Central memory CD8-positive, alpha-beta T cell (primary cell): ENCODE results near the gene OPRD1.
"Not testable (repeated sequence)": the region's sequence is repeated elsewhere in the genome, so short reads cannot be mapped to it uniquely, and the experiment has no call there.

Experiments used
- ATAC-seq: fragments of 150-1000 bp; cut with Tn5 transposase; replicated peaks from 2 replicates; pipeline ENCODE4 v1.10.0; 2022; ENCODE audit warnings: mild to moderate bottlenecking, moderate FRiP score, moderate number of reproducible peaks; ENCODE audit not compliant: poor library complexity, severe bottlenecking; ENCODE audit errors: extremely low read depth
- DNase-seq, 2 donors: peaks; one replicate each; pipeline ENCODE4 v3.0.0; 2021; ENCODE audit warnings: low spot score in 2 of 2
- H3K27ac Mint-ChIP-seq: one replicate; pipeline ENCODE4 v1.8.0; 2022; ENCODE audit warnings: low read depth, mild to moderate bottlenecking, moderate library complexity, mixed read lengths
- H3K27me3 Mint-ChIP-seq: one replicate; pipeline ENCODE4 v1.8.0; 2022; ENCODE audit warnings: mixed read lengths
- H3K36me3 Mint-ChIP-seq: one replicate; pipeline ENCODE4 v1.8.0; 2022; ENCODE audit warnings: mild to moderate bottlenecking, moderate library complexity, mixed read lengths; ENCODE audit not compliant: insufficient read depth
- H3K4me1 Mint-ChIP-seq: one replicate; pipeline ENCODE4 v1.8.0; 2022; ENCODE audit warnings: mixed read lengths
- H3K4me3 Mint-ChIP-seq: one replicate; pipeline ENCODE4 v1.8.0; 2022; ENCODE audit warnings: mild to moderate bottlenecking, moderate library complexity, mixed read lengths
- H3K9me3 Mint-ChIP-seq: one replicate; pipeline ENCODE4 v1.8.0; 2022; ENCODE audit warnings: mixed read lengths

OPRD1 gene

DNA sequence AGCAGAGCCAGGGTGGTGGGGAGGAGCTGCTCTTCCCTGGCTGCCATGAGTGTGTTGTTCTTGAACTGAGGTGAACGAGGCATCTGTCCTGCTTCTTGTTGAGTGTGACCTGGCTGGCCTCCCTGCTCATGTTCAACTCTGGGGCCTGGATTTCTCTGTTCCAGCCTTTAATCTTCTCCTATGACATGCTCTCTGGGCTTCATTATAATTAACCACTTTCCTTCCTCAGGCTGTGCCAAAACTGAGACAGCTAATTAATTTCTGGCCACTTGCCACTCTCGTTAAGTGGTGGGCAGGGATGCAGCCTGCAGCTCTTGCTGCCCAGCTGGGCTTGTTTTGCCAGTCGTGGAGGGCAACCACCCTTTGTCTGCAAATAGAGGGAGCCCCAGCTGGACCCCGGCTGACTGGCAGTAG lies 23.3 kb downstream of the OPRD1 start:
- no peak overlapping the region for H3K4me3 Mint-ChIP-seq
- DNase-seq, result no peak
- peaks cover 32% of the 10 kb centered on the region for H3K27me3 Mint-ChIP-seq
- H3K9me3 Mint-ChIP-seq, result no peaks in the 10 kb centered on the region
- no peak overlapping the region for H3K27ac Mint-ChIP-seq
- no peaks in the 10 kb centered on the region for H3K36me3 Mint-ChIP-seq
- H3K4me1 Mint-ChIP-seq, result no peaks in the 10 kb centered on the region
- ATAC-seq, result no peak

DNA sequence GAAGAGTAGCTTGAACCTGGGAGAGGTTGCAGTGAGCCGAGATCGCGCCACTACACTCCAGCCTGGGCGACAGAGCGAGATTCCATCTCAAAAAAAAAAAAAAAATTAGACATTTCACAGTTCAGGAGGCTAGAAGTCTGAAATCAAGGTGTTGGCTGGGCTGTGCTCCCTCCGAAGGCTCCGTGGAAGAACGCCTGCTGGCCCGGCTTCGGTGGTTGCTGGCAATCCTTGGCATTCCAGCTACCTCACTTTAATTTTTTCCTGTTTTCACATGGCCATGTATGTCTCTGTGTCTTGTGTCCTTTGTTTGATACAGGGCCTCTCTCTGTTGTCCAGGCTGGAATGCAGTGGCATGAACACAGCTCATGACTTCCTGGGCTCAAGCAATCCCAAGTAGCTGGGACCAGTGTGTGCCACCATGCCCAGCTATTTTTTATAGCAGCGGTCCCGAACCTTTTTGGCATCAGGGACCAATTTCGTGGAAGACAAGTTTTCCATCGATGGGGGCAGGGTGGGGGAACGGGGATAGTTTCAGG lies 24.5 kb downstream of the OPRD1 start:
- no peaks in the 10 kb centered on the region for H3K4me1 Mint-ChIP-seq
- H3K36me3 Mint-ChIP-seq, result no peaks in the 10 kb centered on the region
- no peaks in the 10 kb centered on the region for H3K9me3 Mint-ChIP-seq
- H3K4me3 Mint-ChIP-seq, result no peak overlapping the region
- H3K27me3 Mint-ChIP-seq, result peaks cover 32% of the 10 kb centered on the region
- H3K27ac Mint-ChIP-seq, result no peak overlapping the region
- no peak for ATAC-seq
- no peak for DNase-seq

DNA sequence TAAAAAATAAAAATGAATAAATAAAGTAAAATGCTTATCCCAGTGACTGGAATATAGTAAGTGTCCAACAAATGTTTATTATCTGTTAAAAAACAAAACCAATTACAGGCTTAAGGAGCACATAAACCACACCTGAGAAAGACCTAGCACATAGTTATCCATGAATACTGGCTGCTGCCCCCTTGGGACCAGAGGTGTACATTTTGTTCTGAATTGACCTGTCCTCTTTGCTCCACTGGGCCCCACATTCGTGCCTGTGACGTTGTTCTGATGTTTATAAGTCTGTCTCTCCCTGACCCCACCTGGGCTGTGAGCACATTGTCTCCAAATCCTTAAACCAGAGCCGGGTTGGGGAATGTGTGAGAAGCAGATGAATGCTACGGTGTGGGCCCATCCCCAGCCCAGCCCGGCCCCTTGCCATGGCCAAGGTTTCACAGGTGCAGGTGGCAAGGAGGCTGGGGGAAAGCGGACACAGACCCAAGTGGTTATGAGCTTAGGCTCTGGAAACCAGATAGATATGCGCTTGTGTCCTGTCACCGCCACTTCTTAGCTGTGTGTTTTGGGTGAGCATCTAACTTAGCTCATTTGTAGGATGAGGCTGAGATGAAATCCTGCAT lies 29.1 kb downstream of the OPRD1 start:
- ATAC-seq (no peak), DNase-seq (no peak)
- Mint-ChIP-seq H3K4me1 (no peaks in the 10 kb centered on the region), H3K36me3 (no peaks in the 10 kb centered on the region), H3K27me3 (peaks cover 41% of the 10 kb centered on the region), H3K27ac (no peak overlapping the region), H3K9me3 (no peaks in the 10 kb centered on the region), H3K4me3 (no peak overlapping the region)

DNA sequence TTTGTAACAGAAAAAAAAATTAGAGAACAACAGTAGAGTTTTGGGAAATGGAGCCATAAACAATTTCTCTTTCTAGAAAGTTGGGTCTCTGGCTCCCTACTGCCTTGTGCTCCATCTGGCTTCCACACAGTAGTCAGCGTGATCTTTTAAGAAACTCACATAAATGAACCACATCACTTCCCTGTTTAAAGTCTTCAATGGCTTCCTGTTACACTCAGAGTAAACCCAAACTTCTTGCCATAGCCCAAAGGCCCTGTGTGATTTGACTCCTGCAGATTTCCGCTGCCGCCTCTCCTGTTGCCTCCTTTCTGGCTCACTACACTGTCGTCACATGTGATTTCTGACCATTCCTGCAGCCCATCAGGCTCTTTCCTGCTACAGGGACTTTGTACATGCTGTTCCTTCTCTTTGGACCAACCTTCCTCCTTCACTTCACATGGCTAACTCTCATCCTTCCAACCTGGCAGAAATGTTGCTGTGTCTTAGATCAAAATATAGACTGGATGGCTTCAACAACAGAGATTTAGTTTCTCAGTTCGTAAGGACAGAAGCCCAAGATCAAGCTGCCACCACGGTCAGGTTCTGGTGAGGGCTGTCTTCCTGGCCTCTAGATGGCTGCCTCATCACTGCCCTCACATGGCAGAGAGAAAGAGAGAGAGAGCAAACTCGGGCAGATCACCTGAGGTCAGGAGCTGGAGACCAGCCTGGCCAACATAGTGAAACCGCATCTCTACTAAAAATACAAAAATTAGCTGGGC lies 34.0 kb downstream of the OPRD1 start:
- Mint-ChIP-seq H3K27ac (no peak overlapping the region), H3K27me3 (peaks cover 16% of the 10 kb centered on the region)
- ATAC-seq, result no peak

DNA sequence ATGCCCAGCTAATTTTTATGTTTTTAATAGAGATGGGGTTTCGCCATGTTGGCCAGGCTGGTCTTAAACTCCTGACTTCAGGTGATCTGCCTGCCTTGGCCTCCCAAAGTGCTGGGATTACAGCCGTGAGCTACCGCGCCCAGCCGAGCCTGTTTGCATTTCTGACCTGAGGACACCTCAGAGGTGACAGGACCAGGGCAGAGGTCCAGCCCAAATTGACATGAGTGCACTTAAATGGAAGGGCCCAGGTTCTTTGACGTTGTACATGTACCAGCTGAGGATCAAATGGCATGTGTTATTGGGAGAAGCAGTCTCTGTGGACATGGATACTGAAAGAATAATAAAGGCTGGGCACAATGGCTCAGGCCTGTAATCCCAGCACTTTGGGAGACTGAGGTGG lies 35.2 kb downstream of the OPRD1 start:
- H3K4me1 Mint-ChIP-seq, H3K27ac Mint-ChIP-seq, H3K4me3 Mint-ChIP-seq, H3K36me3 Mint-ChIP-seq, DNase-seq, H3K9me3 Mint-ChIP-seq, ATAC-seq: not testable (repeated sequence)
- H3K27me3 Mint-ChIP-seq, result peaks cover 24% of the 10 kb centered on the region

More for the DNA sequence above, 34.0 kb downstream of the OPRD1 start:
- Mint-ChIP-seq H3K4me1 (no peaks in the 10 kb centered on the region), H3K4me3 (no peak overlapping the region), H3K9me3 (no peaks in the 10 kb centered on the region), H3K36me3 (no peaks in the 10 kb centered on the region)
- no peak for DNase-seq

DNA sequence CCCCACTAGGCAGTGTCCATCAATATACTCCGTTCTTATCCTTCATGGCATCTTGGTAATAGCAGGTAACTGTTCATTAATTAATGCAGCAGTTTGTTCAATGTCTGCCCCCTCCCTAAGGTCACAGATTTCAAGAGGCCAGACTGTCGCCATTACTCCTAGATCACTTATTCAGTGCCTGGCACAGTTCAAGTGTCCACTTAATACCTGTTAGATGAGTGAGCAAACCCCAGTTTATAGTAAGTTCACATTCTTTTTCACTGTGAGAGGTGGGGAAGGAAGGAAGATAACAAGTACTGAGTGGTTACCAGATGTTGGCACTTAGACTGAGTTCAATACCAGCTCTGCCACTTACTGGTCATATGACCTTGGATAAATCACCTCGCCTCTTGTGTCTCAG lies 36.4 kb downstream of the OPRD1 start:
- DNase-seq (no peak), ATAC-seq (no peak)
- Mint-ChIP-seq H3K4me3 (no peak overlapping the region), H3K27me3 (peaks cover 23% of the 10 kb centered on the region), H3K9me3 (no peaks in the 10 kb centered on the region), H3K4me1 (no peaks in the 10 kb centered on the region), H3K36me3 (no peaks in the 10 kb centered on the region), H3K27ac (no peak overlapping the region)

DNA sequence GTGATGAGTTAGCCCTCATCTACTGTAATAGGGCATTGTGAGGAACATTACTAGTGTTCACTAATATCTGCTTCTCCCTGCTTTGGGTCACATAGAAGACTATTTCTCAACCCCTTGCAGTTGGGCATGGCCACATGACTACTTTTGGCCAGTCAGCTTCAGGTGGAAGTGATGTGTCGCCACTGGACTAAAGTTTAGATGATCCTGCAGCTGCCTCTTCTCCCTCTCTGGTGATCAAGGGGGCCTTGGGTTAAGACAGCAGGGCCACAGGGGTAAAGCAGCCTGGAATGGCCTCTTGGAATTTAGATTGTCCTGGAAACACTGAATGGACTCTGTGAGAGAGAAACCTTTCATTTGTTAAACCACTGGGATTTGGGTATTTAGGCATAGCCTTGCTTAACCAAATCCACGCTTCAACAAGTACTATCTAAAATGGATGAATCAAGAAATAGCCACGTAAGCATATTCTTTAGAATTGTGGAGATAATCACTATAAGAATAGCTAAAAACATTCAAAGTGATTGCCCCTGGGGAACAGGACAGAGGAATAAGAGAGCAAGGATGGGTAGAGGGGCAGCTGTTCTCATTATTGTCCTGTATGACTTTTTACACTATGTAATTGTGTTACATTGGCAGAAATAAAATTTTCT lies 41.2 kb downstream of the OPRD1 start:
- no peaks in the 10 kb centered on the region for H3K9me3 Mint-ChIP-seq
- ATAC-seq (no peak), DNase-seq (no peak)
- H3K4me1 Mint-ChIP-seq, result no peaks in the 10 kb centered on the region
- peaks cover 47% of the 10 kb centered on the region for H3K27me3 Mint-ChIP-seq
- H3K36me3 Mint-ChIP-seq, result no peaks in the 10 kb centered on the region
- H3K4me3 Mint-ChIP-seq, result no peak overlapping the region
- no peak overlapping the region for H3K27ac Mint-ChIP-seq

DNA sequence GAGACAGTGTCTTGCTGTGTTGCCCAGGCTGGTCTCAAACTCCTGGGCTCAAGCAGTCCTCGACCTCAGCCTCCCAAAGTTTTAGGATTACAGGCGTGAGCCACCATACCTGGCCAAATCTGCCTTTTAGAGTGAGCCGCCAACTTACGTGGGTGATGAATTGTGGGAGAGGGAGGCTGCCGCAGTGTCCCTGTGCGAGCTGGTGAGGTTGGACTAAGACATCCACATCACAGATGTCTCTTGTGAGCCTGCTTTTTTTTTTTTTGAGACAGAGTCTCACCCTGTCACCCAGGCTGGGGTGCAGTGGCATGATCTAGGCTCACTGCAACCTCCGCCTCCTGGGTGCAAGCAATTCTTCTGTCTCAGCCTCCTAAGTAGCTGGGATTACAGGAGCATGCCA lies 42.4 kb downstream of the OPRD1 start:
- not testable (repeated sequence) for H3K9me3 Mint-ChIP-seq, ATAC-seq, H3K27ac Mint-ChIP-seq, DNase-seq, H3K4me3 Mint-ChIP-seq, H3K36me3 Mint-ChIP-seq, H3K4me1 Mint-ChIP-seq
- peaks cover 47% of the 10 kb centered on the region for H3K27me3 Mint-ChIP-seq

DNA sequence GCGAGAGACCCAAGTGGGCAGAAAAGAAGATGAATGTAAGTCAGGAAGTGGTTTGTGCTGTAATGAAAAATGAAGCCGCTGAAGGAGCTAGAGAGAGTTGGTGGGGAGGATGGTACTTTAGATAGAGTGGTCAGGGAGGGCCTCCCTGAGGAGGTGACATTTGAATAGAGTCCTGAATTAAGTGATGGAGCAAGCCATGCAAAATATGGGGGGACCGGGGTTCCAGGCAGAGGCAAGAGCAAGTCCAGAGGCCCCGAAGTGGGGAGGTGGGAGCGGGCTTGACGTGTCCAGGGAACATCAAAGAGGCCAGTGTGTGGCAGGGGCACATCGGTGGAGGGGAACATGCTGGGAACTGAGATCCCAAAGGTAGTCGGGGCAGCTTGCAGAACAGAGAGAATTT lies 43.1 kb downstream of the OPRD1 start:
- Mint-ChIP-seq H3K9me3 (no peaks in the 10 kb centered on the region), H3K4me1 (no peaks in the 10 kb centered on the region), H3K27me3 (peaks cover 47% of the 10 kb centered on the region), H3K27ac (no peak overlapping the region), H3K36me3 (no peaks in the 10 kb centered on the region), H3K4me3 (no peak overlapping the region)
- no peak for DNase-seq
- ATAC-seq, result no peak

DNA sequence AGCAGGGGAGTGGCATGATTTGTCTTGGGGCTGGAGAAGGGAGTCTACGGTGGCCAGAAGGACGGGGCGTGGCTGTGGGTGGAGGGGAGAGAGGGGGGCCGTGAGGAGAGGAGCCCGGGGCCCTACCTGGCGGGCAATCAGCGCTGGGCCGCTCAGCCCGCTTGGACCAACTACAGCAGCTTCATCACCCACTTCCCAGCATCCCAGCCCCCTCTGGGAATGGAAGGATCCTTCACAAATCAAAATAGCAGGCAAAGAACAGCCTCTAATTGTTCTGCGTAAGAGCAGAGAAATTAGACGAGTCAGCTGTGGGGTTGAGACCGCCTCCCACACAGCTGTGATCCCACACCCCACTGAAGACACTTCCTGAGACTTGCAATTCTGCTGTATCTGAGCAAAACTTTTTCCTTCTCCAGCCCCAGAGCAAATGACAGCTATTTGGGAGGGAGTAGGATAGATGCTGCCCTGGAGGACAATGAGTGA lies 43.5 kb downstream of the OPRD1 start:
- Mint-ChIP-seq H3K36me3 (no peaks in the 10 kb centered on the region), H3K27me3 (peaks cover 45% of the 10 kb centered on the region), H3K27ac (no peak overlapping the region), H3K4me1 (no peaks in the 10 kb centered on the region), H3K4me3 (no peak overlapping the region), H3K9me3 (no peaks in the 10 kb centered on the region)
- ATAC-seq (no peak), DNase-seq (no peak)

DNA sequence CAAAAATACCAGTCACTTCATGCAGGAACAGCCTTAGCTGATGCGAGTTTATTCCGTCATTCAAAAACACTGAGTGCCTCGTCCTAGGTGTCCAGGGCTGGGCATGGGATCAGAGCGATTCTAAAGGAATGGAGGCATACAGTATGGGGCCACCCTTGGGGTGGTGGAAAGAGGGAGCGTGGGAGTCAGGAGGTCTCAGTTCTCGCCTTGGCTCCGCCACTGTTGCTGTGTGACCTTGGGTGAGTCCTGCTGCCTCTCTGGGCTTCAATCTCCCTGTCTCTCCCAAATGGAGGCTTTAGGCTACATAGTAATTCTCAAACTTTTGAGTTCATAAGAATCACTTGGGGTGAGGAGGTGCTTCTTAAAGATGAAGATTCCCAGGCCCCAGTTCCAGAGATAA lies 44.0 kb downstream of the OPRD1 start:
- H3K36me3 Mint-ChIP-seq, result no peaks in the 10 kb centered on the region
- no peak for DNase-seq
- H3K27me3 Mint-ChIP-seq, result peaks cover 40% of the 10 kb centered on the region
- no peak overlapping the region for H3K27ac Mint-ChIP-seq
- no peak overlapping the region for H3K4me3 Mint-ChIP-seq
- ATAC-seq, result no peak
- H3K9me3 Mint-ChIP-seq, result no peaks in the 10 kb centered on the region
- H3K4me1 Mint-ChIP-seq, result no peaks in the 10 kb centered on the region

DNA sequence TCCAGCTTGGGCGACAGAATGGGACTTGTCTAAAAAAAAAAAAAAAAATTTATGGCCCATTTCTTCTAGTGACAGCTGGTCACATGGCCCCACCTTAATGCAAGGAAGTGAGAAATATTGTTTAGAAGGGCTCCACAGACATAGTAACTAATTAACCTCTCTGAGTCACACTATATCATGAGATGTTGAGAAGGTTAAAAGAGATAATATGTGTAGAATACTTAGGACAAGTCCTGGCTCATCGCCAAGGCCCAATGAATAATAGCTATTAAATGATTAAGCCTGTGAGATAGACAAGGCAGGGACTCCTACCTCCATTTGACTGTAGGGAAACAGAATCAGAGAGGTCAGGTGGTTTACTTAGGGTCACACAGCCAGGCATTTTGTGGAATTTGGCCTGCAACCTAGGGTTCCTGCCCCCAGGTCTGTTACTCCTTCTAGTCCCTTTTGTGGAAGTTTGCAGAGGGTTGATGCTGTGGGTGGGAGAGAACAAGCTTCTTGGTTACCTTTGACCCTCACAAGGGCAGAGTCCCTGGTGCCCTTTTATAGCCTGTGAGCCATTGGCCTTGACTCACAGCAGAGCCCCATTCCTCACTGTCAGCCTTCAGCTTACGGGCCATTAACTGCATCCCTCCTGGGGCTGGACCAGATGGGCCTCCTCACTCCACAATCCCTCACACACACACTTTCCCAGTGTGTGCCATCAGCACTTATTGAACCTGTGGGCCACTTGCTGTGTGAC lies 48.5 kb downstream of the OPRD1 start:
- H3K4me3 Mint-ChIP-seq, result no peak overlapping the region
- H3K27ac Mint-ChIP-seq, result no peak overlapping the region
- H3K27me3 Mint-ChIP-seq, result peaks cover 15% of the 10 kb centered on the region
- H3K36me3 Mint-ChIP-seq, result no peaks in the 10 kb centered on the region
- no peaks in the 10 kb centered on the region for H3K9me3 Mint-ChIP-seq
- no peak for ATAC-seq
- DNase-seq, result no peak
- no peaks in the 10 kb centered on the region for H3K4me1 Mint-ChIP-seq
